ENCODE data around the gene DISC1.
"Not testable (repeated sequence)": the region's sequence is repeated elsewhere in the genome, so short reads cannot be mapped to it uniquely, and the experiment has no call there.

The DISC1 gene

DNA sequence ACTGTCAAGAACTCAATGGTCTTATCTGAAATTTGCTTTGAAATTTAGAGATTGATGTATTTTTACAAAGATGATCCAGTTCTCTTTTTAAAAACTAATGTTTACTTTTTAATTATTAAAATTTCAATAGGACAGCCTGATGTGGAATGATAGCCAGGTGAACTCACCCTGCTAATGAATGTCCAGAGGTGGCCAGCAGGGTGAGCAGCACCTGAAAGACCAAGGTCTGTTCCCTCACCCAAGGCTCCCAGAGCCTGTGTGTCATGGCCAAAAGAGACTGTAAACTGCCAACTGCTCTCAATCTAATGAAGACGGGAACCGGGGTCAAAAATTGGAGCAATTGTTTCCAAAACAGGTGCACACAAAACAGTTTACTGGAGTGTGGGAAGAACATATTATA, 340.4 kb downstream of the DISC1 start:
- FAIRE-seq (no peak), DNase-seq (ENCODE audit: insufficient read length, low spot score) (no peak)

DNA sequence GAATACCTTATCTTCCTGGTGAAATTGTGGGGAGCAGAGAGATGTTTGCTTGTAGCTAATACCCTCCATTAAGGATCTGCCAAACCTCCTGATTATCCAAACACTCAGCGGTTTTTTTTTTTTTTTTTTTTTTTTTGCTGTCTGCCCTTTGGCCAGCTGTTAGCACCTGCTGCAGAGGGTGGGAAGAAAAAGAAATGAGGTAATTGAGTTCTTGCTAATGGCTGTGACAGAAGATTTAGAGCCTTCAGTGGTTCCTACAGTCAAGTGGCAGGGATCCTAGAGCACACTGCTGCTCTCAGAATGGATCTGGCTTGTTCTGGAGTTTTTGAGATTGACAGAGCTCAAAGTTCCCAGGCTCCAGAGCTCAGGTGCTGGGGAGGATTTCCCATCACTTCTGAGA, 342.5 kb downstream of the DISC1 start:
- FAIRE-seq (no peak), DNase-seq (ENCODE audit: insufficient read length, low spot score) (no peak)

DNA sequence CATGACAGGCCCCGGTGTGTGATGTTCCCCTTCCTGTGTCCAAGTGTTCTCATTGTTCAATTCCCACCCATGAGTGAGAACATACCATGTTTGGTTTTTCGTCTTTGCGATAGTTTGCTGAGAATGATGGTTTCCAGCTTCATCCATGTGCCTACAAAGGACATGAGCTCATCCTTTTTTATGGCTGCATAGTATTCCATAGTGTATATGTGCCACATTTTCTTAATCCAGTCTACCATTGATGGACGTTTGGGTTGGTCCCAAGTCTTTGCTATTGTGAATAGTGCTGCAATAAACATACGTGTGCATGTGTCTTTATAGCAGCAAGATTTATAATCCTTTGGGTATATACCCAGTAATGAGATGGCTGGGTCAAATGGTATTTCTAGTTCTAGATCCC, 343.2 kb downstream of the DISC1 start:
- not testable (repeated sequence) for FAIRE-seq; DNase-seq (ENCODE audit: insufficient read length, low spot score)

DNA sequence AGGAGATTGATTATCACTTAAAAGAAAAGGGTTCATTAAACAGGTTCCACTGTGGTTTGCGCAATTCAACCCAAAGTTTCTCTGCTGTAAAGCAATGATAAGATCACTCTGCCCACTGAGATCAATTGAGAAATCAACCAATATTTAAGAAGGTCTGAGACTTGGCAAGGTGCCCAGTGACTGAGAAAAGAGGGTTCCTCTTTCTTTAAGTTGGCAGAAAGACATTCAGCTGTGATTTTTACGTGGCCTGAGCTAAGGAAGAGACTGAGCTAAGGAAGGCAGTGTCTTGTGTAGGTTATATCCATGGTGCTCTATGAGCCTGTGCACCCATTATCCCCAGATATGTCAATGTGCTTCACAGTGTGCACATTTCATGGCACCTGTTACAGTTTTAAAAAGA, 344.1 kb downstream of the DISC1 start:
- FAIRE-seq (no peak), DNase-seq (ENCODE audit: insufficient read length, low spot score) (no peak)

DNA sequence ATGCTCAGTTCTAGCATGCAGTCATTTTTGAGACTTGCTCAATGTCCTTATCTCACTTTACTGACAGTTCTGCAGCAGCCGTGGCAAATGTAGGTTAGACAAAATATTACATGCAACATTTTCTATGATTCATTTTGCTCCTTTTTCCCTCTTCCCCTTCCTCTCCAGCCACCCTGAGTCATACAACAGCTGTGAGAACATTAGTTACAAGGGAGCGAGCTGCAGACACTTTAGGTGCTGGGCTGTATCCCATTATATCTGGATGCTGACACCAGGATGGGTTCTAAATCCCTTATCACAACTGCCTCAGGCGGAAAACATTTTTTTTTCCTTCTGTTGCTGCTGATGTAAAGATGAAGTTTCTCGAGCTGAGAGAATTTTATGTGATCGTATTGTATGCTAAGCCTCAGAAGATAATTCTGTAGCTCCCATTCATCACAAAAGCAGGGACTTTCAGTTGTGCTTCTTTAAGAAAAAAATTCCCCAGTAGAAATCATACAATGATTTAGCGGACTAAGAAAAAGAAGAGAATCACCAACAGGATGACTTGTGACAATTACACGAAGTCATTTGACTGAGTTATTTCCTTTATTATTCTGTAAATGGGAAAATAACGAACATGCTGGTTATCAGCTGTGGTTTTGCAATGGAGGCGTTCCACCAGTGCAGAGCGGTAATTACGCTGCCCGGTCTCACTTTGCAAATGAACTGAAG, 345.0 kb downstream of the DISC1 start:
- DNase-seq (ENCODE audit: insufficient read length, low spot score): no peak

DNA sequence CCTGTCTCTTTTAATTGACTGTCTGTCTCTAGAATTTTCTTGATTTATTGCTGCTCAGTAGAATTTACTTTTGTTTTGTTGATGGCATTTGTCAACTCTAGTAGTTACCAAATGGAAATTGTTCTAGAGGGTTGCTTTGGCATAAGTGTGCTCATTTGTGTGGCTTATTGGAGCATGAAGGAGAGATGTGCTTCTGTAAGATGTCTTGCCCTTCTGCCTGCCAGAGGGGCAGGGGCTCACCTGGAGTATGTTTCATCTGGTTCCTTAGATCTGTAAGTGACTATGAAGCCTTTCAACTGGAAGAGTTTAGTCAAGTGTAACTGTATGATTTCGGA, 345.5 kb downstream of the DISC1 start:
- DNase-seq (ENCODE audit: insufficient read length, low spot score) (no peak), FAIRE-seq (no peak)

More for the DNA sequence above, 345.0 kb downstream of the DISC1 start:
- FAIRE-seq: no peak

DNA sequence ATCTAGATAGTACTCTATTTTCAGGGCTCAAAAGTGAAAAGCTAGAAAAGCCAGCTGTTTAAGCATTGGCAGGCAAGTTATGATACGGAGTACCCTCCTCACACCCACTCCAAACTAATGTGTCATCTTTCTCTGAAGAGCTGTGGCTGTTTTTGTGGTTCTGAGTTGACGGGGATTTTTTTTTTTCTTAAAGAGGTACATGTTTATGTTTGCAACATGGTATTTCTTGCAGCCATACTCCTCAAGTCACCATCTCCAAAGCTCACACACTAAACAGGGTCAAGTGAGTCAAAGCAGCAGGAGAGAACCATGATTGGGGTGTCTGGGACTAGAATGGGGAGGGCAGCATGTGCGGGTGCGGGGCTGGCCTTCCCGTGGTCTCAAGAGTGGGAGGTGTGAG, 347.2 kb downstream of the DISC1 start:
- FAIRE-seq (no peak), DNase-seq (ENCODE audit: insufficient read length, low spot score) (no peak)

DNA sequence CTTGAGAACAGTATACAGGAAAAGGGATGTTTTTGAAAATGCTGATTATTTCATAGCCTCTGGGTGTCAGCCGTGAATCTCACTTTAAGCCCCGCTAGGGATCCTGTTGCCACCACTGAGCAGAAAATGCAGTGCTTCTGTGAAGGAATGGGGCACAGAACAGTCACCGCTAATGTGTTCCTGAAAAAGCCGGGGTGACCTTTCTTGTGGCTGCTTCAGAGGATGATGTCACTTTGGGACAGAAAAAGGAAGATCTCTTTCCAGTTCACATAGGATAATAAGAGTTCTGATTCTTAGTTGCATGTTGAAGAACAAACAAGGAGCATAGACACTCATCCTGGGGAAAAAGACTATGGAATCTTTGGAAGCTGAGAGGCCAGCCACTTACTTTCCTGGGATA, 349.6 kb downstream of the DISC1 start:
- no peak for FAIRE-seq
- no peak for DNase-seq (ENCODE audit: insufficient read length, low spot score)

DNA sequence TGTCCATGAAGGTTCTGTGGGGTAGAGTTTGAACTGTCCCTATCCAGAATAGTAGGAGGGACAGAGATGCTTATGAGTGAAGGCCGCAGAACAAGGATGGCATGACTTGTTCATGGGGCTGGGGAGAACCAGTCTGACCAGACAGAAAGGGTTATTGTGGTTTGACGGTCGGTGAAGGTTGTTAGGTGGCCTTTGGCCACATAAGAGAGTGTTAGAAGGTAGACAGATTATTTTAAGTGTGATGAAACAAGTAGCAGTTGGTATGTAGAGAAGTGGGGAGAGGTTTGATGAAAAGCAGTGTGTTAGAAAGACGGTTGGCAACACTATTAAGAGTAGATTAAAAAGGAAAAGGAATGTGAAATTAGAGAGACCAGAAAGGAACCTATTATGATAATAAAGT, 355.1 kb downstream of the DISC1 start:
- no peak for DNase-seq (ENCODE audit: insufficient read length, low spot score)
- FAIRE-seq: no peak

DNA sequence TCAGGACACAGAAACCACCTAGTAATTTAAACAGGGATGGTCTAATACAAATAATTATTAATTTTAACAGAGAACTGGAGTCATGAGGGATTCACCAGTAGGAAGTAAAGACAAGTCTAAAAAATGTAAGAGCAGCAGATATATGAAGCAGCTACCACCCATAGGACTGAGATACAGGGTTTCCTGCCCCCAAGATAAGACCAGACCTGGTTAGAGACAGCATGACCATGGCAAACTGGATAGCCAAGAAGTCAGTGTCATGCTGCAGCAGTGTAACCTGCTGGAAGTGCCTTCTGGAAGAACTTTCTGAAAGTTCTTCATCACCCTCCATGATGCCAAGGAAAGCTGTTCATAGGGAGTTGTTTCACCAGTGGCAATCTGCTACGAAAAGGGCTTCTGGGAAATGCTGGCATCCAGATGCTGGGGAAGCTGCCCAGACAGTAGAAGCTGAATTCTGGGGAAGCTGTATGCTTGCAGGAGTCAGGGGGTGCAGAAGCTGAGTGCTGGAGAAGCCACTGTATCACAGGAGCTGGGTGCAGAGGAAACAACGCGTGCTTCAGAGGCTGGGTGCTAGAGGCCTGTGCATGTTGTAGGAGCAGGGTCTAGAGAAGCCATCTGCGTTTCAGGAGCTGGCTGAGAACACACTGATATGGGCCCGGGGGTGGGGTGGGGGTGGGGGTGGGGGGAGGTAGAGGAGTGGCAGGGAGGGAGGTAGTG, 356.4 kb downstream of the DISC1 start:
- FAIRE-seq: no peak

DNA sequence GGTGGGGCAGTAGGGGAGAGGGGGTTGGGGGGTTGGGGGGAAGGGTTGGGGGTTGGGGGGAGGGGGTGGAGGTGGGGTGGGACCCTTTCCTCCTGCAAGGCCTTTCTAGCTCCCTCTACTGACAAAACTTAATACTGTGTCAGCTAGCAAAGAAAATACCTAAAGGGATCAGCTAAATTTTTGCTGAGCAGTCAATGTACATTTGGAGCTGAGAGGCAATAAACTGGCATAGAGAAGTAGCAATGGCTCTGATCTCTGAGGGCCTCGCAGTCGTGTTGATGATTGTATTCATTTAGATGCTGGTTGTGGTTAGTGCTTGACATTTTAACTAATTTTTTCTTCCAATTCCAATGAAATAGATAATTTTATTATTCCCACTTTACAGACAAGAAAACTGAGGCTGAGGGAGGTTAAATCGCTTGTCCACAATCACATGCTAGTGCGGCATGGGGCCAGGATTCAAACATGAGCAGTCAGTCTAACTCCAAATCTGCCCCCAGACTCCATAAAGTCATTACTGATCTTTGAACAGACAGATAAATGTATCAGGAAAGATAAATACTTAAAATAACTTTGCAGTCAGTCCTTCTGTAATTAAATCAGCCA, 357.1 kb downstream of the DISC1 start:
- no peak for FAIRE-seq
- no peak for DNase-seq (ENCODE audit: insufficient read length, low spot score)

More for the DNA sequence above, 356.4 kb downstream of the DISC1 start:
- no peak for DNase-seq (ENCODE audit: insufficient read length, low spot score)

DNA sequence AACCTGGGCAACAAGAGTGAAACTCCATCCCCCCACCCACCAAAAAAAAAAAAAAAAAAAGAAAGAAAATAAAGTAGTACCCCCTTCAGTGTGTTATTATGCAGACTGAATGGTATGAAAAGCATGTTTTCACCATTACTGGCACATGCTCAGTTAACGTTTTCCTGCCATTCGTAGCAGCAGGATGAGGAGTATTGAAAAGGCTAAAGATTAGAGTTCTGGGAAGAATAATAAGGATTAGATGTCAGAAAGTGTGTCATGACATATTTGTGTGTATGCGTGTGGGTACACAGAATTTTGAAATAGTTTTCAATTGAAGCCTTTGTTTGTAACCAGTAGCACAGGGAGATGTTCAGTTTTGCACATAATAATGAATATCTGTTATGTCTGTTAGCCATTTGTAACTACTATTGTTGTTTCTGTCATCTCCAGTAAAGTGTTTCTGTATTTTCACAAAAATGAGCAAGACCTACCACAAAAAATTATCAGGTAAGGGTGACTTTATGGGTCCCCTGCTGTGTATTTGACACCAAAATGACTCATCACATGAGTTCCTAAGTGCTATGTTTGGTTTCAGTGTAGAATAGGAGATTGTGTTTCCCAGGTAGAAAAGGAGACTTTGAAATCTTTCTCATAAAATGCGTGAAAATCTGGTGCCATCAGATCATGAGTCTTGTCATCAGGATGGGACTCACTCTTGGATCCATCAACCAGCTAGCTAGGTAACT, 358.9 kb downstream of the DISC1 start:
- DNase-seq (ENCODE audit: insufficient read length, low spot score) (no peak), FAIRE-seq (no peak)

DNA sequence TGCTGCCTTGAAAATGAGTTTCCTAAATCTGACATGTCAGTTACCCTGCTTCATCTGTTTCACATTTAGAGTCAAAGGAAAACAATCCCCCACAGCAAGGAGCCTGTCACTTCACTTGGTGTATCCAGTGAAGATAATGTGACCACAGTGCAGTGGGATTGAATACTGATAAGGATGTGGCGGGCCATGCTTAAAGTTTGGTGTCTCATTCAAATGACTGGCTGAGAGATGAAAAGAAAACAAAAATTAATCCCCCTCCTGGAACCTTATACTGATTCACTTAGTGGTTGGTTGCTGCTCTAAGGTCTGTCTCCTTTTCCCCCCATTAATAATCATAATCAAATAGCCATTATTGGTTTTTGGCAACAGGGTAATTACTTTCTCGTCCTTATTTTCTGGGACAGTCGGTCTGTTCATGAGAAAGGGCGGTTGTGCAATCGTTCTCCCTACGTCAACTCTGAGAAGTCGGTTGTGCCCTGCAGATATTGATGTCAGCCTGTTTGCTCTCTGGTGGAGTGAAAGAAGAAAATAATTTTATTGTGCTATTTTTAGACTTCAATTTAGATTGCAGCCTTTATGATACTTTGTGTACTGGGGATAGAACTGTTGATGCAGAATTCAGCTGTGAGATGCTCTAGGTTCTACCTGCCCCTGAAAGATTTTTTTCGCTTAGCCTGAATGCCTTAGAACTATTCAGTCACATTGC, 360.2 kb downstream of the DISC1 start:
- FAIRE-seq: no peak
- no peak for DNase-seq (ENCODE audit: insufficient read length, low spot score)

DNA sequence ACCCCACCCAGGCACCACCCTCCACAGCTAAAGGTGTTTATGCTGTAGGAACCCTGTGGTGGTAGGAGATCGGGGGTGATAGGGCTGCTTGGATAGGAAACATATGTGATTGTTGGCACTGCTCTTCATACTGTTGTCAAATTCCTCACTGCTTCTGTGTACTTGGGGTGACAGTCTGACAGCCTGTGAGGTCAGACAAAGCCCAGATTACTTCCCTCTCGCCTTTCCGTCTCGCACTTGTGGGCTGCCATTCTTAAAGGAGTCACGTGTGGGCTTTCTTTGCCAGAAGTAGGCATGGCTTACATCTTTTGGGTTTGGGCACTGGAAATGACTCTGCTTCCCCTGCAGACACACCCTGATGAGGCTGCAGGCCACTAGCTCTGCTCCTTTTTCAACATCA, 363.8 kb downstream of the DISC1 start:
- FAIRE-seq: no peak
- no peak for DNase-seq (ENCODE audit: insufficient read length, low spot score)

DNA sequence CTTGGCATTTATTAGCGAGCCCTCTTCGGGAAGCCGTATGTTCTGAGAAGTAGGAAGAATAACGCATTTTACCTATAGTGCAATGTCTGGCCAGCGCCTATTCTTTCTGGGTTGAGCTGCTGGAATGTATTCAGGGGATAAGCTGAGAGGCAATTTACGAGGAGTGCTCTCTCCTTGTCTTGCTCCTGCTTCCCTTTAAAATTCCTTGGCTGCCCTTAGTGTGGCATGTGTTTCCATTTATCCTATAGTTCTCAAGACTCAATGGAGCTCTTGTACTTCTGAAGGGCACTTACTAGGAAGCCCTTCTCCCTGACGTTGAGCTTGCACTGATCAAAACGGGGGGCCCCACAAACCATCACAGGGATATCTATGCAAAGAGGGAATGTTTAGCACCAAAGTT, 364.6 kb downstream of the DISC1 start:
- no peak for DNase-seq (ENCODE audit: insufficient read length, low spot score)
- no peak for FAIRE-seq

DNA sequence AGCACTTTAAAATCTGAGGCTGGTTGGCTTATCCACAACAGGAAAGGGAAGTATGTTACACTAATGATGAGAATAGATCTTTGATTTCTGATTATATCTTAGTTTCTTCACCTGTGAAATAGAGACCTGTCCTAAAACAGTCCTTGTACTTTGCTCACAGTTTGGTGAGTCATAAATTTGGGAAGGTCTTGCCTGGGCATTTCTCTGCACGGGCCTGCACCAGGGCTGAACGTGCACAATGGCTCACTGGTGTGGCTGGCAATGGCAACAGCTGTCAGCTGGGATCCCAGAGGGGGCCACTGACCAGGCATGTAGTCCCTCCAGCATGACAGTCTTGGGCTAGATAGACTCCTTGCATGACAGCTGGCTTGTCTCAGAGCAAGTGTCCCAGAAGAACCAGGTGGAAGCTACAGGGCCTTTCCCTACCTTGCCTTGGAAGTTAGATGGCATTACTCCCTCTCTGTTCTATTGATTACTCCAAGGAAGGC, 367.4 kb downstream of the DISC1 start:
- DNase-seq (ENCODE audit: insufficient read length, low spot score) (no peak), FAIRE-seq (no peak)

DNA sequence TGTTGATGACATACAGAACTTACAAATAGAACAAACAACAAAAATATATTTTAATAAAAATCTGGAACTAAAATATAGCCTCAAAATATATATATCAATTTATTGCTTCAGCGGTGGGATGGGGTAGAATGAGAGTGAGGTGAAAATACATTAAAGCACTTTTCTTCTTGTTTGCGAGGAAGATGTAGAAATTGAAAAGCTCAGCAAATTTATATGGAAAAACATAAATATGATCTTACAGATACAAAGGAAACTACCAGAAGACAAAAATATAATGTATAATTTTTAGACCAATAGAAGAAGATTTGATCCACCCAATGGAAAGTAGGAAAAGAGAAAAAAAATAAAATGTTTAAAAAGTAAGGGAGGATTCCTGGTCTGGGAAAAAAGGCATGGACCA, 372.2 kb downstream of the DISC1 start:
- FAIRE-seq: no peak
- DNase-seq (ENCODE audit: insufficient read length, low spot score): no peak

DNA sequence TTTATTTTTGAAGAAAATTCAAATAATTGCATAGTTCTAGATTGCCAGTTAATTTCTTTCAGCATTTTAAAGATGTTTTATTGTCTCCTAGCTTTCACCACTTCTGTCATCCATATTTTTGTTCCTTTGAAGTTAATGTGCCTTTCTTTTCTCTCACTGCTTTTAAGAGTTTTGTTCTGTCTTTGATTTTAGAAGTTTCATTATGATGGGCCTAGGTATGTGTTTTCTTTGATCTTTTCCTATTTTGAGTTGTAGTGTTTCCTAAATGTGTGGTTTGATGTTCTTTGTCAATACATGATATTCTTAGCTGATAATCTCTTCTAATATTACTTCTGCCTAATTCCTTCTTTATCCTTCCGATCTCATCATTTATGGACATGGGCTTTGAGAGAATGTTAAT, 378.7 kb downstream of the DISC1 start:
- no peak for DNase-seq (ENCODE audit: insufficient read length, low spot score)
- no peak for FAIRE-seq

DNA sequence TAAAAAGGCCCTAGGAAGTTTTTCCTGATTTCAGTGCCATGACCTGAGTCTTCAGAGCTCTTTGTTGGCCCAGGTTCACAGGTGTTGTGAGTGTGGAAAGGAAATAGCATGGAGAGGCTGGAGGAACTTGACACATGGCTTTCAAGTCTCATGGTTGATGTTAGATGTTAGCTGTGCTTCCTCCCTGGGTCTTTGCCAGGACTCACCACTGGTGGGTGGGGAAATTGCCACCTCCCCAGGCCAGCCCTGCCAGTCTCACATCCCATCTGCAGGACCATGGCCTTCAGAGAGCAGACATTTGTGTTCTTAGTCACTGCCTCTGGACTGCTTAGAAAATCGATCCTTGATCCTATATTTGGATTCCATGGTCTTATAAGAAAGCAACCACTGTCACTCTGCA, 383.2 kb downstream of the DISC1 start:
- DNase-seq (ENCODE audit: insufficient read length, low spot score) (no peak), FAIRE-seq (no peak)

DNA sequence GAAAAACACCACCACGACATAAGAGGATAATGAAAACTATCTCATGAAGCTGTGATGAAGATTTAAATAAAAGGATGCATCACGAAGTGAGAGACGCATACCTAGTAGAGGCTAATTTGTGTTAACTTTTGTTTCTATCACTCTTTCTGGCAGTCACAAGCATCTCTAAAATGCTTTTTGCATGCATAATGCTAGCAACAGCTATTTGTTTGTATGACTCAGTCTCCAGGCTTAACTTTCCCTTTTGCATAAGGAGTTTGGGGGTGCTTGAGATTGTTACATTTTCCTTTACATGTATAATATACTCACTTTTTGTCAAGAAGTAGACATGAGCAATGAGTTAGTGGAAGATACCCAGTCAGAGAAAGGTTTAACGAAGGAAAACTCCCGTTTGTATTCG, 385.4 kb downstream of the DISC1 start:
- no peak for DNase-seq (ENCODE audit: insufficient read length, low spot score)
- FAIRE-seq: no peak

Measured in HTR-8/SVneo (cell line).